Activated effector memory CD4-positive, alpha-beta T cell treated with anti-CD3 and anti-CD28 coated beads, Interleukin-2, amount 50 U/mL, for 16 hours (primary cell): ENCODE measurements around the gene USP54.
"Not testable (repeated sequence)": the region's sequence is repeated elsewhere in the genome, so short reads cannot be mapped to it uniquely, and the experiment has no call there.

Experiments
- DNase-seq: peaks from one replicate; pipeline ENCODE4 v3.0.0-alpha.2; 2020

USP54 gene

GRCh38 chr10:73590881-73591799 is at the start of gene USP54:
Gene USP54, minus strand, starts transcription at chr10:73591342. Its CDS starts 15,684 bp downstream, at chr10:73575658.
- no peak for DNase-seq

- no peak for DNase-seq
Observed at GRCh38 chr10:73639286-73639685, 48.1 kb upstream of the USP54 start.

- DNase-seq, result no peak
Observed at GRCh38 chr10:73635781-73636180, 44.6 kb upstream of the USP54 start.

- no peak for DNase-seq
Observed at GRCh38 chr10:73634421-73634820, 43.3 kb upstream of the USP54 start.

GRCh38 chr10:73629165-73629564 is 38.0 kb upstream of the USP54 start:
- no peak for DNase-seq

- DNase-seq, result no peak
Observed at GRCh38 chr10:73628405-73628804, 37.3 kb upstream of the USP54 start.

GRCh38 chr10:73627300-73627699 is 36.2 kb upstream of the USP54 start:
- no peak for DNase-seq

GRCh38 chr10:73625884-73626752 is 35.0 kb upstream of the USP54 start:
- peak; percentile 96 for DNase-seq

- DNase-seq, result peak; percentile 73
Observed at GRCh38 chr10:73625004-73625883, 34.1 kb upstream of the USP54 start.

- DNase-seq, result no peak
Observed at GRCh38 chr10:73623056-73623455, 31.9 kb upstream of the USP54 start.

GRCh38 chr10:73620974-73621373 is 29.8 kb upstream of the USP54 start:
- not testable (repeated sequence) for DNase-seq

GRCh38 chr10:73617143-73617542 is 26.0 kb upstream of the USP54 start:
- not testable (repeated sequence) for DNase-seq

GRCh38 chr10:73614720-73615119 is 23.6 kb upstream of the USP54 start:
- no peak for DNase-seq

- DNase-seq, result no peak
Observed at GRCh38 chr10:73609116-73609515, 18.0 kb upstream of the USP54 start.

GRCh38 chr10:73601486-73601921 is 10.4 kb upstream of the USP54 start:
- no peak for DNase-seq

- DNase-seq, result no peak
Observed at GRCh38 chr10:73597346-73597745, 6.2 kb upstream of the USP54 start.

- DNase-seq, result no peak
Observed at GRCh38 chr10:73593812-73594211, 2.7 kb upstream of the USP54 start.

GRCh38 chr10:73593110-73593509 is 2.0 kb upstream of the USP54 start:
- DNase-seq, result no peak

GRCh38 chr10:73591935-73592699 is 975 bp upstream of the USP54 start:
- DNase-seq, result no peak

GRCh38 chr10:73589563-73590126 is 1.5 kb downstream of the USP54 start:
- no peak for DNase-seq

GRCh38 chr10:73588656-73589055 is 2.5 kb downstream of the USP54 start:
- DNase-seq, result no peak
